GM19452 (cell line): ENCODE data around the gene NR6A1.
"Not testable (repeated sequence)": the region's sequence is repeated elsewhere in the genome, so short reads cannot be mapped to it uniquely, and the experiment has no call there.

Source experiments
- ATAC-seq: cut with Tn5 transposase; IDR thresholded peaks from one replicate; pipeline ENCODE4 v1.9.1; 2021; ENCODE audit not compliant: unreplicated experiment

NR6A1 gene

GRCh38 chr9:124778575-124779367, 7.7 kb upstream of the NR6A1 start:
- ATAC-seq = no peak

DNA sequence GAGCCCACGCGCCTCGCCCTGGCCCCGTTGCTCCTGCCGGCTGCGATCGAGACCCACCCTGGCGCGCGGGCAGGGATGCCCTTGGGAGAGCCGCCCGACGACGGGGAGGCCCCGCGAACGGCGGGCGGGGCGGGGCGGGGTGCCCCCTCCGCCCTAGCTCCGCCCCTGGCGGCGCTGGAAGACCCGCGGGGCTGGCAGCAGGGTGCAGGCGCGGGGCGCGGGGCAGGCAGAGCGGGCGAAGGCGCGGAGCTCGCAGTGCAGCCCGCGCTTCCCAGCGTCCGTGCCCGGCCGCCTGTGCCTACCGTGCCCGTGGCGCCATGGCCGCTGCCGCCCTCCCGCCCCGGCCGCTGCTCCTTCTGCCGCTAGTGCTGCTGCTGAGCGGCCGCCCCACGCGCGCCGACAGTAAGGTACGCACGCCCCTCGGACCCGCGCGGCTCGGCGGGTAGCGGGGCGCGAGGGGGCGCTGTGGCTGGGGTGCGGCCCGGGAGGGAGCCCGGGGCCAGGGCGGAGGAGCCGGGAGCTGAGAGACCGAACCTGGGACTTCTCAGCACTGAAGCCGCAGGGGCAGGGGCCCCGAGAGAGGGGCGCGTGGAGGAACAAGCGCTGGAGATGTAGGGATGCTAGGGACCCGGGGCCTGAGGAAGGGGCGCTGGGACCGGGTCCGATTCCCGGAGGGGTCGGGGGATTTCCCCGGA, 6.0 kb upstream of the NR6A1 start, which contains the start of gene OLFML2A:
TSS of gene OLFML2A (plus strand) at position 180 of the 695 bp plus-strand sequence. CDS start at position 318, 138 bp downstream.
- ATAC-seq = no peak

DNA sequence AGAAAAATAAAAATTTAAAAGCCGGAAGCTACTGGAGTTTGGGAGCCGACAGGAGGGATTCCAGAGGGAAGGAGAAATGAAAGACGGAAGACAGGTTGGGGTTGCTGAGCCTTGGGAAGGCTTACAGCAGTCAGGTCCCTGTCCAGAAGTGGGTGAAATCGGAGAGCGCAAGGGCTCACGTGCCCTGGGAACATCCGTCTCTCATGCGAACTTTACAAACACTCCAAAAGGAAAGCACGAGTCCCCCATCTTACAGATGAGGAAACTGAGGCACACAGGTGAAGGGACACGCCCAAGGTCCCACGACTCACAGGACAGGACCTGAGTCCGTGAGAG, 5.5 kb upstream of the NR6A1 start:
- no peak for ATAC-seq

DNA sequence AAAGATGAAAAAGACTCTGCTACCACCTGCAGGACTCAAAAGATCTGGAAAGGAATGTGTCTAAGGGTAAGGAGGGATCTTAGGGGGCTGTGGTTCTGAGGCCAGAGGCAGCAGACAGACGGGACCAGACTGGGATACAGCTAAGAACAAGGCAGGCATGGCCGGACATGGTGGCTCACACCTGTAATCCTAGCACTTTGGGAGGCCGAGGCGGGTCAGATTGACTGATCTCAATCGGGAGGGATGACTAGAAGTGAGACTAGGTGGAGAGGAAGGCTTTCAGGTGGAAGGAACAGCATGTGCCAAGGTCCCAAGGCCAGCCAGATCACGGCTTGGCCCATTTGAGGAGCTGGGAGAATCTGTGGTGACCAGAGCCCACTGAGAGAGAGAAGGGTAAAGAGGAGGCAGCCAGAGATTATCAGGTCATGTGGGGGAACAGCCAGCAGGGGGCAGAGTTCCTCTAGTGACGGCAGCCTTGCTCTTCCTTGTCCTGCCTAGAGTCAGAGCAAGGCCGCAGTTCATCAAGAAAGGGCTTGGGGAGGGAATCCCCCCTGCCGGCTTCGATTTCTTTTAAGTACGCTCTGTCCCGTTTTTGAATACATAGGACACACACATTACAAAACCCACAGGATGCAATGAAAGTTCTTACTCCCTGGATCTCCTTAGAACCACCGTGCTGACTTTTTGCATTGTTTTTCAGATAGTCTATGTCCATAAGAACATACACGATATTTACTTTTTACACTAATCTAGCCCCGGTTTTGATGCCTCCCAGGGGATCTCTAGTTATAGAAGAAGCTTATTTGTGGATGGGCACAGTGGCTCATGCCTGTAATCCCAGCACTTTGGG, 3.2 kb upstream of the NR6A1 start:
- no peak for ATAC-seq

- no peak for ATAC-seq
Observed at GRCh38 chr9:124773473-124774128, 2.5 kb upstream of the NR6A1 start.

GRCh38 chr9:124772877-124773276, 1.8 kb upstream of the NR6A1 start:
- ATAC-seq = not testable (repeated sequence)

GRCh38 chr9:124771867-124772679, 962 bp upstream of the NR6A1 start:
- no peak for ATAC-seq

- ATAC-seq = no peak
Observed at GRCh38 chr9:124770359-124771020, 621 bp downstream of the NR6A1 start.

DNA sequence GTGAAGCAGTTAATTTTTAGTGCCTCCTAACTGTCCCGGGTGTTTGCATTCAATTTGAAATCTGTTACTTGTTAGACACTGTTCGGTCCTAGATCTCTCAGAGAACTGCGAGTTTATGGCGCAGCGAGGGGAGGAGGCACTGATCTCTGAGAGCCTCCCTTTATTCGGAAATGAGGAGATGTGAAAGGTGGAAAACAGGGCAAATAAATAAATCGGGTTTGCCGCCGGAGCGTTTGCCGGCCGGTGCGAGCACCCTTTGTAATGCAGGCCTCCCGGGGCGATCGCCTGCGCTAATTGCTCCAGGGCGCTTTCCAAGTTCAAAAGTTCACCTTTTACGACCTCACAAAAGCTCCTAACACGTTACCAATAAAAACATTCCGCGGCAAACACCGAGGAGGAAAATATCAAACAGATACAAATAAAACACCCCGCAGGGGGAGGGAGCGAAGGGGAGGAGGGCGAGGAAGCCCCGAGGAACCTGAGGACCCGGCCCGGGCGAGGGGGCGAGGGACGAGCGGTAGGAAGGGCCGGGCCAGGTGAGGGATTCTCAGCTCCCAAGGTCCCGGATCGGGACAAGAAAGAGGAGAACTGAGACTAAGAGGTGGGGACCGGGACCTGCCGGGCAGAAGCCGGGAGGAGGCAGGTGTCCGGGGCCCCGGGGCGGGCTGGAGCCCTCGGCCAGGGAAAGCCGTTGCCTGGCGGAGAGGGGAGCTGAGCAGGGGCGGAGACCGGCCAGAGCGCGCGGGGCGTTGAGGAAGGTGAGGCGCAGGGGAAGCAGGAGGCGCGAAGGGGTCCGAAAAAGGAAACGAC, 1.4 kb downstream of the NR6A1 start:
- no peak for ATAC-seq

GRCh38 chr9:124768750-124769548, 2.2 kb downstream of the NR6A1 start:
- ATAC-seq = no peak

GRCh38 chr9:124768334-124768733, 2.8 kb downstream of the NR6A1 start:
- no peak for ATAC-seq

DNA sequence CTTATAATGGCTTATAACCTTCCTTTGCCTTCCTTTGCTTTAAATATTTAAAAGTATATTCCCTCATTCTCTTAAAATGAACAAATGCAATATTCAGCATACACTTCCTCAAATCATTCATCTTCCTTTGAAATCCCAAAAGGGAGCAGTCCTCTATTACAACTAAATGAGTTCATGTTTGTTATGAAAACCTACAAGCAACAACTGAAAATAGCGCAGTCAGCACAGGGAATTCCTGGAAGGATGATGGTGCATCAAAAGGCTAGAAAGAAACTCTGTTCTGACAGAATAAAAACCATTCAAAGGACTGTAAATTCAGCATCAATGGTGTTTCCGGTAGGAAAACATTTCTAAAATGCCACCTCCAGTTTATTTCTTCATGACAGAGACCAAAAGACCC, 3.3 kb downstream of the NR6A1 start:
- ATAC-seq = no peak

GRCh38 chr9:124766815-124767554, 4.1 kb downstream of the NR6A1 start:
- no peak for ATAC-seq

- no peak for ATAC-seq
Observed at GRCh38 chr9:124766326-124766725, 4.8 kb downstream of the NR6A1 start.

- no peak for ATAC-seq
Observed at GRCh38 chr9:124765439-124765835, 5.7 kb downstream of the NR6A1 start.

- no peak for ATAC-seq
Observed at GRCh38 chr9:124764774-124765438, 6.2 kb downstream of the NR6A1 start.

DNA sequence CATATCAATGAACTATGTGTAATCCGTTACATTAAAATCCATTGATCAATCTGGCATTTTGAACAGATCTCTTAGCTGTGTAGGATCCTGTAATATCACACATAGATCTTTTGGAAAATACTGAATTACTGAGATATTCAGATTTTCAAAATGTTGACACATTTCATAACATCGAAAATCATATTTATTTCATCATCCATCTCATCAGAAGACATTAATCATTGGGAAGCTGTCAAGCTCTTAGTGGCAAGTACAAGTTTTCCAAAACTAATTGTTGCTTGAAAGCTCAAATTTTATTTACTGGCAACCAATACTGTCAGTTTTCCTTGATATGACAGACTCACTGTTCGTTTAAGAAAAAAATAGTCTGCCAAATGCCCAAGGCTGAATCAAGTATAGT, 8.5 kb downstream of the NR6A1 start:
- no peak for ATAC-seq
